ENCODE data around the gene RBKS. TPM values are rescaled to one million over a fixed set of nuclear protein-coding genes. Genes with fewer than 3 reads are reported as not detected.

Gene RBKS
- total and polyA plus RNA-seq, 2 of the 8 experiments (the other 6 are each of a cell fraction or from before 2014, with no cell fraction given) = 1.1 to 1.5 TPM

- no peaks in the 10 kb centered on the region for H3K79me1 ChIP-seq (ENCODE audit: low read depth, low read length)
- H3K4ac ChIP-seq (replicated peaks; ENCODE audit: insufficient read length, low read depth, low read length) = no peak overlapping the region
- no peak for FAIRE-seq
- H3K56ac ChIP-seq (replicated peaks; ENCODE audit: insufficient read length, low read depth, low read length) = no peak overlapping the region
- H3K79me2 ChIP-seq (ENCODE audit: control insufficient read depth in 1 of 2, insufficient read depth in 2 of 2, low read length in 2 of 2) = no peaks in the 10 kb centered on the region
- no peak overlapping the region for H3K18ac ChIP-seq (ENCODE audit: extremely low read depth, low read length)
- no peaks in the 10 kb centered on the region for H3K4me1 ChIP-seq (replicated peaks in 1 of 4; ENCODE audit: control insufficient read depth in 3 of 4, insufficient read depth in 4 of 4, low read length in 3 of 4)
- WGBS, 2 experiments (ENCODE audit: extremely low coverage in 1 of 2, insufficient coverage in 1 of 2, insufficient read length in 1 of 2, insufficient replicate concordance in 2 of 2, low coverage in 1 of 2, low lambda C conversion rate in 2 of 2, missing lambda C conversion rate in 1 of 2) = 87% methylated on average over 3 of the region's 3 CpGs; no CpG with 5 or more reads in 1 of the 2 experiments
- no peak overlapping the region for H2BK20ac ChIP-seq (ENCODE audit: low read length)
- H4K8ac ChIP-seq (ENCODE audit: extremely low read depth, insufficient read depth, low read length) = no peak overlapping the region
- H2BK5ac ChIP-seq (ENCODE audit: low read depth, low read length) = no peak overlapping the region
- no peak overlapping the region for H3K4me3 ChIP-seq (ENCODE audit: extremely low read depth in 1 of 4, insufficient read depth in 2 of 4, low read depth in 3 of 4, low read length in 4 of 4)
- no peak overlapping the region for H4K5ac ChIP-seq (ENCODE audit: insufficient read length, low read depth, low read length)
- peaks cover 0 to 2% of the 10 kb centered on the region in 2 experiments for H4K20me1 ChIP-seq (replicated peaks in 1 of 2; ENCODE audit: control insufficient read depth in 1 of 2, insufficient read depth in 2 of 2, low read length in 2 of 2)
- H3K9ac ChIP-seq (replicated peaks in 1 of 4; ENCODE audit: extremely low read depth in 1 of 4, low read depth in 3 of 4, low read length in 3 of 4) = no peak overlapping the region
- no peak overlapping the region for H4K91ac ChIP-seq (replicated peaks; ENCODE audit: insufficient read length, low read length)
- H2BK12ac ChIP-seq (ENCODE audit: low read depth, low read length) = no peak overlapping the region
- no peak overlapping the region for H3K4me2 ChIP-seq (ENCODE audit: insufficient read depth in 1 of 2, low read depth in 2 of 2, low read length in 2 of 2)
- no peak overlapping the region for H3K14ac ChIP-seq (ENCODE audit: insufficient read length)
- no peaks in the 10 kb centered on the region for H3K36me3 ChIP-seq (ENCODE audit: control insufficient read depth in 2 of 4, insufficient read depth in 4 of 4, low read length in 3 of 4)
- no peak for DNase-seq (ENCODE audit: low read depth in 1 of 2, low spot score in 2 of 2)
- H3K23ac ChIP-seq (ENCODE audit: insufficient read length) = no peak overlapping the region
- CTCF ChIA-PET (ENCODE audit: partially characterized antibody) = interaction anchor here (0.6 to 2.4 kb wide), 10 partner anchors 8 to 647 kb away, joined by 3 to 11 read pairs (median 4); no protein-coding TSS in a partner anchor
- no peaks in the 10 kb centered on the region for H3K27me3 ChIP-seq (replicated peaks in 1 of 4; ENCODE audit: control insufficient read depth in 3 of 4, extremely low read depth in 1 of 4, insufficient read depth in 3 of 4, low read length in 3 of 4)
- no peak overlapping the region for H2AFZ ChIP-seq (ENCODE audit: low read length)
- H3K9me3 ChIP-seq (ENCODE audit: insufficient read depth in 2 of 2, low read depth in 1 of 2, low read length in 1 of 2) = no peaks in the 10 kb centered on the region
- H2BK120ac ChIP-seq (replicated peaks; ENCODE audit: low read depth, low read length) = no peak overlapping the region
- no peak overlapping the region for H2BK15ac ChIP-seq (ENCODE audit: low read length)
- no peak overlapping the region for H3K27ac ChIP-seq (ENCODE audit: low read depth, low read length)
- no peak overlapping the region for H2AK5ac ChIP-seq (ENCODE audit: low read depth, low read length)
- H3K23me2 ChIP-seq (ENCODE audit: low read depth, low read length) = no peaks in the 10 kb centered on the region; the same call in 1 of the 2 replicates
- POLR2A ChIA-PET (ENCODE audit: partially characterized antibody) = no interaction called here
- no peak for TF ChIP-seq KDM1A (IDR thresholded peaks at IDR 0.05; ENCODE audit: borderline replicate concordance, low read length)
- no peak for TF ChIP-seq RNF2 (IDR thresholded peaks at IDR 0.05; ENCODE audit: borderline replicate concordance, low read depth, low read length, missing control alignments, poor library complexity, severe bottlenecking)
- no peak for TF ChIP-seq SUZ12 (IDR thresholded peaks at IDR 0.05; ENCODE audit: low read length)
- TF ChIP-seq HDAC6 (IDR thresholded peaks at IDR 0.05; ENCODE audit: low read depth, low read length) = no peak
- no peak for TF ChIP-seq SIX5 (IDR thresholded peaks at IDR 0.05; ENCODE audit: low read depth, low read length)
- no peak for TF ChIP-seq BCL11A (IDR thresholded peaks at IDR 0.05; ENCODE audit: low read depth in 2 of 2, low read length in 2 of 2)
- TF ChIP-seq CBX8 (IDR thresholded peaks at IDR 0.05; ENCODE audit: borderline replicate concordance, low read depth, low read length) = no peak
- no peak for TF ChIP-seq CEBPB (IDR thresholded peaks at IDR 0.05; ENCODE audit: low read depth, low read length)
- TF ChIP-seq KDM5A (IDR thresholded peaks at IDR 0.05; ENCODE audit: low read length) = no peak
- TF ChIP-seq SRF (IDR thresholded peaks at IDR 0.05; ENCODE audit: low read depth, low read length) = no peak
- TF ChIP-seq RXRA (IDR thresholded peaks at IDR 0.05; ENCODE audit: insufficient read depth, low read depth, low read length) = no peak
- no peak for TF ChIP-seq SAP30 (IDR thresholded peaks at IDR 0.05; ENCODE audit: insufficient read depth, insufficient replicate concordance, low read length)
Measured at GRCh38 chr2:27805180-27805579, 85.0 kb downstream of the RBKS start.

Data from H1 (cell line).